H1 (cell line): Measurements from ENCODE around the gene LRRC17. TPM values are rescaled to one million over a fixed set of nuclear protein-coding genes. Genes with fewer than 3 reads are reported as not detected.

Experiments used
- CTCF ChIA-PET: fragments of 300-600 bp; sonication (Branson Sonifier 250); formaldehyde crosslinking; loops from one replicate; lab custom pipeline; 2021; ENCODE audit not compliant: partially characterized antibody; lab: Charles Lee
- POLR2A ChIA-PET: fragments of 300-600 bp; sonication (Branson Sonifier 250); formaldehyde crosslinking; loops from one replicate; lab custom pipeline; 2021; ENCODE audit warnings: inconsistent platforms; ENCODE audit not compliant: partially characterized antibody; lab: Charles Lee
- DNase-seq, 2 experiments: peaks; one replicate each; pipeline versions ENCODE4 v3.0.0 to v3.0.0-alpha.2; 2010 to 2022; ENCODE audit warnings: low spot score in 2 of 2, low read depth in 1 of 2, mixed read lengths in 1 of 2
- FAIRE-seq: peaks from 2 replicates; lab custom pipeline; 2011; peaks lifted over from hg19 to GRCh38; lab: Jason Lieb, UNC
- H2AFZ ChIP-seq: 2 replicates; pipeline ENCODE4 v1.8.1; 2012; ENCODE audit warnings: low read length, inconsistent platforms
- H2AK5ac ChIP-seq: 2 replicates; pipeline ENCODE4 v1.6.1; 2013; ENCODE audit warnings: low read depth, low read length
- H2BK120ac ChIP-seq: replicated peaks from 2 replicates; pipeline ENCODE3; 2013; ENCODE audit warnings: low read depth, low read length, inconsistent platforms
- H2BK12ac ChIP-seq: 2 replicates; pipeline ENCODE4 v1.6.1; 2013; ENCODE audit warnings: low read depth, low read length
- H2BK15ac ChIP-seq: 2 replicates; pipeline ENCODE4 v1.6.1; 2013; ENCODE audit warnings: low read length
- H2BK20ac ChIP-seq: 2 replicates; pipeline ENCODE4 v1.6.1; 2013; ENCODE audit warnings: low read length
- H2BK5ac ChIP-seq: 2 replicates; pipeline ENCODE4 v1.6.1; 2013; ENCODE audit warnings: low read depth, low read length
- H3K14ac ChIP-seq: 2 replicates; pipeline ENCODE4 v1.6.1; 2013; ENCODE audit warnings: inconsistent platforms; ENCODE audit not compliant: insufficient read length
- H3K18ac ChIP-seq: 2 replicates; pipeline ENCODE4 v1.6.1; 2013; ENCODE audit warnings: low read length; ENCODE audit errors: extremely low read depth
- H3K23ac ChIP-seq: 2 replicates; pipeline ENCODE4 v1.6.1; 2013; ENCODE audit warnings: inconsistent platforms; ENCODE audit not compliant: insufficient read length
- H3K23me2 ChIP-seq: 2 replicates; pipeline ENCODE4 v1.6.1; 2013; ENCODE audit warnings: low read depth, low read length
- H3K27ac ChIP-seq: 2 replicates; pipeline ENCODE4 v1.6.1; 2011; ENCODE audit warnings: low read depth, low read length, inconsistent platforms
- H3K27me3 ChIP-seq, 4 experiments: replicated peaks in 1 of 4; 1 replicate in 1 of 4; 2 replicates in 3 of 4; pipeline versions ENCODE4 v1.6.1 to v1.8.1; 2011 to 2013; ENCODE audit warnings: low read length in 3 of 4, mild to moderate bottlenecking in 3 of 4, inconsistent platforms in 2 of 4, mixed read lengths in 2 of 4, moderate library complexity in 1 of 4; ENCODE audit not compliant: control insufficient read depth in 3 of 4, insufficient read depth in 3 of 4; ENCODE audit errors: extremely low read depth in 1 of 4
- H3K36me3 ChIP-seq, 4 experiments: 2 replicates each; pipeline versions ENCODE4 v1.6.1 to v1.8.1; 2011 to 2013; ENCODE audit warnings: mild to moderate bottlenecking in 4 of 4, low read length in 3 of 4, moderate library complexity in 2 of 4, control low read depth in 1 of 4, inconsistent platforms in 1 of 4; ENCODE audit not compliant: insufficient read depth in 4 of 4, control insufficient read depth in 2 of 4
- H3K4ac ChIP-seq: replicated peaks from 2 replicates; pipeline ENCODE3; 2013; ENCODE audit warnings: low read length, low read depth, mixed read lengths, inconsistent platforms; ENCODE audit not compliant: insufficient read length
- H3K4me1 ChIP-seq, 4 experiments: replicated peaks in 1 of 4; 1 replicate in 1 of 4; 2 replicates in 3 of 4; pipeline versions ENCODE4 v1.6.1 to v1.8.1; 2011 to 2013; ENCODE audit warnings: low read length in 3 of 4, inconsistent platforms in 2 of 4, mixed read lengths in 1 of 4; ENCODE audit not compliant: insufficient read depth in 4 of 4, control insufficient read depth in 3 of 4
- H3K4me2 ChIP-seq, 2 experiments: 2 replicates each; pipeline versions ENCODE4 v1.6.1 to v1.8.1; 2011 to 2013; ENCODE audit warnings: low read depth in 2 of 2, low read length in 2 of 2, control low read depth in 1 of 2, inconsistent platforms in 1 of 2, mild to moderate bottlenecking in 1 of 2; ENCODE audit not compliant: insufficient read depth in 1 of 2
- H3K4me3 ChIP-seq, 4 experiments: fragments of 200-600, 300-600 bp in 1 of 4; sonication (generic), shearing (Covaris generic), sonication (Bioruptor Twin) in 1 of 4; 2 replicates each; pipeline versions ENCODE4 v1.5.1 to v1.8.1; 2011 to 2016; ENCODE audit warnings: low read length in 4 of 4, low read depth in 3 of 4, control low read depth in 2 of 4, inconsistent platforms in 2 of 4, mild to moderate bottlenecking in 2 of 4, mixed read lengths in 1 of 4, moderate library complexity in 1 of 4; ENCODE audit not compliant: insufficient read depth in 2 of 4; ENCODE audit errors: extremely low read depth in 1 of 4
- H3K56ac ChIP-seq: replicated peaks from 2 replicates; pipeline ENCODE3; 2013; ENCODE audit warnings: low read depth, mild to moderate bottlenecking, mixed read lengths, low read length, inconsistent platforms; ENCODE audit not compliant: insufficient read length
- H3K79me1 ChIP-seq: 2 replicates; pipeline ENCODE4 v1.6.1; 2013; ENCODE audit warnings: low read depth, low read length, control low read depth
- H3K79me2 ChIP-seq, 2 experiments: 2 replicates each; pipeline versions ENCODE4 v1.6.1 to v1.8.1; 2012 to 2013; ENCODE audit warnings: low read length in 2 of 2, mild to moderate bottlenecking in 2 of 2, inconsistent platforms in 1 of 2; ENCODE audit not compliant: insufficient read depth in 2 of 2, control insufficient read depth in 1 of 2
- H3K9ac ChIP-seq, 4 experiments: replicated peaks in 1 of 4; 1 replicate in 1 of 4; 2 replicates in 3 of 4; pipeline versions ENCODE4 v1.6.1 to v1.8.1; 2011 to 2013; ENCODE audit warnings: low read depth in 3 of 4, low read length in 3 of 4, control low read depth in 2 of 4, mild to moderate bottlenecking in 2 of 4, moderate library complexity in 2 of 4, inconsistent platforms in 1 of 4; ENCODE audit errors: extremely low read depth in 1 of 4
- H3K9me3 ChIP-seq, 2 experiments: 2 replicates each; pipeline versions ENCODE4 v1.6.1 to v1.8.1; 2012 to 2013; ENCODE audit warnings: mild to moderate bottlenecking in 2 of 2, moderate library complexity in 2 of 2, control low read depth in 1 of 2, inconsistent platforms in 1 of 2, low read depth in 1 of 2, low read length in 1 of 2, mixed read lengths in 1 of 2; ENCODE audit not compliant: insufficient read depth in 2 of 2
- H4K20me1 ChIP-seq, 2 experiments: replicated peaks in 1 of 2; 2 replicates each; pipeline versions ENCODE3 to v1.8.1; 2011 to 2013; ENCODE audit warnings: inconsistent platforms in 2 of 2, low read length in 2 of 2, mild to moderate bottlenecking in 1 of 2; ENCODE audit not compliant: insufficient read depth in 2 of 2, control insufficient read depth in 1 of 2
- H4K5ac ChIP-seq: 2 replicates; pipeline ENCODE4 v1.6.1; 2013; ENCODE audit warnings: low read length, low read depth, mixed read lengths, inconsistent platforms; ENCODE audit not compliant: insufficient read length
- H4K8ac ChIP-seq: 2 replicates; pipeline ENCODE4 v1.8.0; 2013; ENCODE audit warnings: mild to moderate bottlenecking, moderate library complexity, low read length, inconsistent platforms; ENCODE audit not compliant: insufficient read depth; ENCODE audit errors: extremely low read depth
- H4K91ac ChIP-seq: replicated peaks from 2 replicates; pipeline ENCODE3; 2013; ENCODE audit warnings: low read length, mixed read lengths, inconsistent platforms; ENCODE audit not compliant: insufficient read length
- ASH2L ChIP-seq: fragments of 200-600, 300-600 bp; sonication (generic); IDR thresholded peaks from one replicate; pipeline ENCODE4 v1.7.1; 2017; ENCODE audit warnings: low read length
- CHD2 ChIP-seq: IDR thresholded peaks from 2 replicates; pipeline ENCODE4 v1.6.1; 2012; ENCODE audit warnings: low read length, improper control_type of control experiment
- CTCF ChIP-seq, 3 experiments: IDR thresholded peaks; 1 replicate in 2 of 3; 2 replicates in 1 of 3; pipeline versions ENCODE4 v1.5.1 to v1.6.1; 2011; ENCODE audit warnings: low read length in 3 of 3, mild to moderate bottlenecking in 3 of 3, inconsistent platforms in 2 of 3, low read depth in 1 of 3, moderate library complexity in 1 of 3; ENCODE audit not compliant: insufficient read depth in 1 of 3; ENCODE audit errors: control extremely low read depth in 1 of 3
- KDM5A ChIP-seq: fragments of 200-600 bp; IDR thresholded peaks from 2 replicates; pipeline ENCODE4 v1.7.1; 2012; ENCODE audit warnings: mild to moderate bottlenecking, low read length, inconsistent platforms, mixed read lengths
- POU5F1 ChIP-seq: IDR thresholded peaks from 2 replicates; pipeline ENCODE4 v1.6.1; 2011; ENCODE audit warnings: low read depth, mild to moderate bottlenecking, low read length, moderate library complexity
- RAD21 ChIP-seq, 2 experiments: IDR thresholded peaks in 1 of 2; conservative IDR thresholded peaks in 1 of 2; 2 replicates each; pipeline ENCODE4 v1.6.1; 2011; ENCODE audit warnings: low read depth in 2 of 2, low read length in 2 of 2, improper control_type of control experiment in 1 of 2, inconsistent platforms in 1 of 2, mild to moderate bottlenecking in 1 of 2, moderate library complexity in 1 of 2
- RXRA ChIP-seq: IDR thresholded peaks from 2 replicates; pipeline ENCODE4 v1.6.1; 2011; ENCODE audit warnings: low read depth, mild to moderate bottlenecking, low read length, moderate library complexity; ENCODE audit not compliant: insufficient read depth
- SIX5 ChIP-seq: IDR thresholded peaks from 2 replicates; pipeline ENCODE4 v1.6.1; 2011; ENCODE audit warnings: mild to moderate bottlenecking, low read depth, low read length
- SP2 ChIP-seq: IDR thresholded peaks from 2 replicates; pipeline ENCODE4 v1.6.1; 2012; ENCODE audit warnings: mild to moderate bottlenecking, low read length, inconsistent platforms
- SRF ChIP-seq: IDR thresholded peaks from 2 replicates; pipeline ENCODE4 v1.6.1; 2011; ENCODE audit warnings: mild to moderate bottlenecking, low read depth, low read length, moderate library complexity
- SUZ12 ChIP-seq: fragments of 200-600 bp; sonication (generic); IDR thresholded peaks from 2 replicates; pipeline ENCODE4 v1.6.1; 2012; ENCODE audit warnings: mild to moderate bottlenecking, inconsistent platforms, low read length, moderate library complexity, mixed read lengths
- WGBS, 2 experiments: shearing (Covaris generic) in 1 of 2; methylation state at CpG; one replicate each; pipeline versions ENCODE4 v1.1.6 to v1.1.7; 2013 to 2015; ENCODE audit warnings: low lambda C conversion rate in 2 of 2, mixed read lengths in 2 of 2, inconsistent platforms in 1 of 2, low coverage in 1 of 2, missing lambda C conversion rate in 1 of 2; ENCODE audit not compliant: insufficient replicate concordance in 2 of 2, insufficient coverage in 1 of 2, insufficient read length in 1 of 2; ENCODE audit errors: extremely low coverage in 1 of 2, missing lambda C conversion rate in 1 of 2; 5-methylcytosine and 5-hydroxymethylcytosine counted together
- polyA plus RNA-seq, 7 experiments: library from polyadenylated mRNA; depleted of rRNA in 3 of 7; stranded (reverse) in 5 of 7; unstranded in 2 of 7; fragments of >200 nt in 5 of 7; fragments of 200-250 nt in 2 of 7; gene quantifications; 1 replicate in 5 of 7; 2 replicates in 1 of 7; 4 replicates in 1 of 7; pipeline versions ENCODE4 v1.2.1 to v1.2.3, GENCODE V29; 2011 to 2013; ENCODE audit warnings: missing spikeins in 2 of 7, mixed read lengths in 2 of 7
- total RNA-seq: library from RNA; stranded (reverse); fragmentation: NEBNext Ultra II Directional; extraction: Animal tissue kit (Norgen Biotek cat#: 25700); gene quantifications from 2 replicates; pipeline ENCODE4 v1.2.1, GENCODE V29; 2021

LRRC17 gene
- total and polyA plus RNA-seq, 2 of the 8 experiments (the other 6 are each of a cell fraction or from before 2014, with no cell fraction given) = 3.0 TPM

GRCh38 chr7:102898532-102898859 is 14.3 kb upstream of the LRRC17 start:
- no peak overlapping the region for H2BK12ac ChIP-seq
- no peak overlapping the region for H3K27ac ChIP-seq
- no peak overlapping the region for H3K23ac ChIP-seq
- H3K36me3 ChIP-seq = no peaks in the 10 kb centered on the region
- H4K8ac ChIP-seq = no peak overlapping the region
- H3K18ac ChIP-seq = no peak overlapping the region
- no peak overlapping the region for H3K4me3 ChIP-seq
- no peaks in the 10 kb centered on the region for H3K79me2 ChIP-seq
- ChIA-PET CTCF (no interaction called here), POLR2A (no interaction called here)
- H3K9ac ChIP-seq = no peak overlapping the region
- H3K14ac ChIP-seq = no peak overlapping the region
- 91% methylated on average over 5 of the region's 5 CpGs; no CpG with 5 or more reads in 1 of the 2 experiments for WGBS, 2 experiments
- H3K4ac ChIP-seq = no peak overlapping the region
- H3K56ac ChIP-seq = no peak overlapping the region
- DNase-seq (no peak), FAIRE-seq (no peak)
- H4K91ac ChIP-seq = no peak overlapping the region
- H2AK5ac ChIP-seq = no peak overlapping the region
- no peaks in the 10 kb centered on the region; a peak in 1 of 7 replicates for H3K27me3 ChIP-seq
- H3K9me3 ChIP-seq = no peaks in the 10 kb centered on the region
- H3K79me1 ChIP-seq = no peaks in the 10 kb centered on the region
- TF ChIP-seq ASH2L = no peak
- no peak for TF ChIP-seq RXRA
- no peak for TF ChIP-seq KDM5A
- no peak for TF ChIP-seq SUZ12
- TF ChIP-seq POU5F1 = no peak
- no peak for TF ChIP-seq CTCF (IDR thresholded peaks at IDR 0.05; ENCODE audit: control extremely low read depth in 1 of 3, insufficient read depth in 1 of 3, low read depth in 1 of 3, low read length in 3 of 3)
- TF ChIP-seq CHD2 = no peak
- TF ChIP-seq SP2 = no peak
- no peak for TF ChIP-seq SIX5
- no peak for TF ChIP-seq SRF
- TF ChIP-seq RAD21 (IDR thresholded peaks at IDR 0.05 in 1 of 2, conservative IDR thresholded peaks at IDR 0.05 in 1 of 2; ENCODE audit: low read depth in 2 of 2, low read length in 2 of 2) = no peak
- no peak overlapping the region for H2AFZ ChIP-seq
- H4K5ac ChIP-seq = no peak overlapping the region
- H3K4me1 ChIP-seq = no peaks in the 10 kb centered on the region
- no peak overlapping the region for H2BK20ac ChIP-seq
- H2BK5ac ChIP-seq = no peak overlapping the region
- no peak overlapping the region for H3K4me2 ChIP-seq
- H4K20me1 ChIP-seq = no peaks in the 10 kb centered on the region
- H3K23me2 ChIP-seq = no peaks in the 10 kb centered on the region
- H2BK120ac ChIP-seq = no peak overlapping the region
- no peak overlapping the region for H2BK15ac ChIP-seq
